ENCODE measurements around the gene ASGR2.

Gene ASGR2

DNA sequence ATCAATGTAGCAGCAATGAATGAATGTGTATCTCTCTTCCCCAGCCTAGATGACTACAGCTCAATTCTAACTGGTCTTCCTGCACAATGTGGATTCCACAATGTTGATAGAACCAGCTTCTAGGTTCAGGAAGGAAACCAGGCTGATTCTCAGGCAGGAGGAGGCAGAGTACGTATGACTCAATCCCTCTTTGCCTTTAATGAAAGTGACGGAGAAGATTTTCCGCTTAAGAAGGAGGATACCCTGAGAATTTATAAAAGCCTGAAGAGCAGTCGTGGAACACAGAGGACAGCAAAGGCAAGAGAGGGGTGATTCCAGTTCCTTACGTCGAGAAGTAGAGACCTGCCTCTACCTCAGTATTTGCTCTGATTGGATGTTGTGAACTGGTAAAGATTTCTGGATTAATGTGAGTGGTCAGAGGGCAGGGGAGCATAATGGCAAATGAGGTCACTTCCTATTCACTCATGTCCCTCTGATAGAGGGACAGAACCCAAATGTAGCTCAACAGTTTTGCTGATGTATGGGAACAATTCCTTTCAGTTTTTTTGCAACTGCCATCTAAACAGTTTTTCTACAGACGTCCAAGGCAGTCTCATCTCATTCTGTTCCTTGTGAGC lies 55.7 kb downstream of the ASGR2 start:
- no peak for DNase-seq

- no peak for DNase-seq
Measured at GRCh38 chr17:7056386-7056785, 58.2 kb downstream of the ASGR2 start.
